CD4-positive, alpha-beta T cell treated with Interleukin-15 for 4 hours (primary cell): ENCODE measurements around the gene INPP5J.
"Not testable (repeated sequence)": the region's sequence is repeated elsewhere in the genome, so short reads cannot be mapped to it uniquely, and the experiment has no call there.

Experiments
- DNase-seq: peaks from one replicate; pipeline ENCODE4 v3.0.0-alpha.2; 2020; ENCODE audit warnings: low spot score

The INPP5J gene

GRCh38 chr22:31086703-31087330 lies 35.9 kb upstream of the INPP5J start:
- DNase-seq: no peak

GRCh38 chr22:31087744-31088215 lies 35.0 kb upstream of the INPP5J start:
- no peak for DNase-seq

DNA sequence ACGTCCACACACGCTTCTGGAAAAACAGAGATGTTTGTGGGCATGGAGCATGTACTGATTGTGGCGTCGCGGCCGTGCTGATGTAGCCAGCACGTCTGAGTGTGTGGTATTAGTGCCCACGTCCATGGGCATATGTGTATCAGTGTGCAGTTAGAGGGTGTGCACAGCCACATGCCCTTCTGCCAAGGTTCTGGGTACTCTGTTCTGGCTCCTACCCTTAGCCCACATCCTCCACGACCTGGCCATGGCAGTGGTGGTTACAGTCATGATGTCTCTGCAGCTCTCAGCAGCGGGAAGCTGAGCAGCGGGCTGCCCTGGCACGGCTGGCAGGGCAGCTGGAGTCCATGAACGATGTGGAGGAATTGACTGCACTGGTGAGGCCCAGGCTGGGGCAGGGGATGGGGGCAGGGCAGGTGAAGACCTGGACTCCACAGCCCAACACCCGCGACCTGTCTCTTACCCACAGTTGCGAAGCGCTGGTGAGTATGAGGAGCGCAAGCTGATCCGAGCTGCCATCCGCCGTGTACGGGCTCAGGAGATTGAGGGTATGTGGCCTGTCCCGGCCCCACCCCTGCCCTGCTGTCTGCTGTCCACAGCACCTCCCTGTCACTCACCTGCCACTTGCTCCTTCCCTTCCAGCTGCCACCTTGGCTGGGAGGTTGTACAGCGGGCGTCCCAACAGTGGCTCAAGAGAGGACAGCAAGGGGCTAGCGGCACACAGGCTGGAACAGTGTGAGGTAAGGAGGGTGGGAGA lies 34.4 kb upstream of the INPP5J start:
- no peak for DNase-seq

- peak; percentile 37 for DNase-seq
Measured at GRCh38 chr22:31089160-31090100, 33.3 kb upstream of the INPP5J start.

DNA sequence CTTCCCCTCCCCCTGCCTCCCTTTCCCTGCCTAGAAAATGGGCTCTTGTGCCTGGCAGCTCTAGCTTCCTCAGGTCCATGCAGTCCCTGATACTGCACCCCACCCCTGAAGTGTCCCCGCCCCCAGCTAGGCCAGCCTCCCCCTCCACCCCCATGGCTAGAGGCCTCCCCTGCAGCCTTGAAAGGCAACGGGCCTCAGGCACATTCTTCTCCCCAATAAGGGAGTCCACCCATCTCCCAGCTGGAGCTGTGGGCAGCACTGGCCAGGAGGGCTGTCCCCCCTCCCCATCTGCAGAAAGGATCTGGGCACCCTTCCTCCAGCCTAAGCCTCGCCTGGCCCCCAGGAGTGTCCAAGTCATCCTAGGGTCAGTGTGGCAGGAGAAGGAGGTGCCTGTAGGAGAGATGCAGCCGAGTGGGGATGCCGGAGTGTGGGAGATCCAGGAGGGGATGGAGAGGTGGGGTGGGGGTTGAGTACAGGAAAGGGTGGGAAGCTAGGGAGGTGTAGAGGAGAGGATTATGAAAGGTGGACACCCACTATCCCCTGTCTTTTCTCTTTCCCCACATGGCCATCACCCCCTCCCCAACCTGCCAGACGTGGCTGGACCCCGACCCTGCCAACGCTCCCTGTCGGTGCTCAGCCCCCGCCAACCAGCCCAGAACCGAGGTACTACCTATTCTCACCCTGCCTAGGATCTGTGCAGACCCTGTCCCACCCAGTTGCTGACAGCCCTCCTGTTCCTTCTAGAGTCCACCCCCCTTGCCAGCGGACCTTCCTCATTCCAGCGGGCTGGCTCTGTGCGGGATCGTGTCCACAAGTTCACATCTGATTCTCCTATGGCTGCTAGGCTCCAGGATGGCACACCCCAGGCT lies 32.3 kb upstream of the INPP5J start:
- DNase-seq: no peak

DNA sequence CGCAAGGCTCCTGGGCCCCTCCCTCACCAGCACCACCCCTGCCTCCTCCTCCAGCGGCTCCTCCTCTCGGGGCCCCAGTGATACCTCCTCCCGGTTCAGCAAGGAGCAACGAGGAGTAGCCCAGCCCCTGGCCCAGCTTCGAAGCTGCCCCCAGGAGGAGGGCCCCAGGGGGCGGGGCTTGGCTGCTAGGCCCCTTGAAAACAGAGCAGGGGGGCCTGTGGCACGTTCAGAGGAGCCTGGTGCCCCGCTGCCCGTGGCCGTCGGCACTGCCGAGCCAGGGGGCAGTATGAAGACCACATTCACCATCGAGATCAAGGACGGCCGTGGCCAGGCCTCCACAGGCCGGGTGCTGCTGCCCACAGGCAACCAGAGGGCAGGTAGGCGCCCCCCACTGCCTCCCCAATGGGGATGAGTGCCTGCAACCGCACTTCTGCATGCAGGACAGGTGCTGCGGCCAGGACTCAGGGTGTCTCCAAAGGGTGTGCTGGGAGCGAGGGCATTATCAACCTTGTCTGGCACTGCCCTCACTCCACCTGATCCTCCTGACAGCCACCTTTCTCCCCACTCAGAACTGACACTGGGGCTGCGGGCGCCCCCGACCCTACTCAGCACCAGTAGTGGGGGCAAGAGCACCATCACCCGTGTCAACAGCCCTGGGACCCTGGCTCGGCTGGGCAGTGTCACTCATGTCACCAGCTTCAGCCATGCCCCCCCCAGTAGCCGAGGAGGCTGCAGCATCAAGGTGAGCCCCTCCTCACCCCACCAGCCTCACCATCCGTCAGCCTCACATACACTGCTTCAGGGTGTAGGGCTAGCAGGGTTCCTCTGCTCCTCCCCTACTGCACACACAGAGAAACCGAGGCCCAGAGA lies 31.4 kb upstream of the INPP5J start:
- DNase-seq: no peak

- no peak for DNase-seq
Measured at GRCh38 chr22:31092161-31092560, 30.6 kb upstream of the INPP5J start.

DNA sequence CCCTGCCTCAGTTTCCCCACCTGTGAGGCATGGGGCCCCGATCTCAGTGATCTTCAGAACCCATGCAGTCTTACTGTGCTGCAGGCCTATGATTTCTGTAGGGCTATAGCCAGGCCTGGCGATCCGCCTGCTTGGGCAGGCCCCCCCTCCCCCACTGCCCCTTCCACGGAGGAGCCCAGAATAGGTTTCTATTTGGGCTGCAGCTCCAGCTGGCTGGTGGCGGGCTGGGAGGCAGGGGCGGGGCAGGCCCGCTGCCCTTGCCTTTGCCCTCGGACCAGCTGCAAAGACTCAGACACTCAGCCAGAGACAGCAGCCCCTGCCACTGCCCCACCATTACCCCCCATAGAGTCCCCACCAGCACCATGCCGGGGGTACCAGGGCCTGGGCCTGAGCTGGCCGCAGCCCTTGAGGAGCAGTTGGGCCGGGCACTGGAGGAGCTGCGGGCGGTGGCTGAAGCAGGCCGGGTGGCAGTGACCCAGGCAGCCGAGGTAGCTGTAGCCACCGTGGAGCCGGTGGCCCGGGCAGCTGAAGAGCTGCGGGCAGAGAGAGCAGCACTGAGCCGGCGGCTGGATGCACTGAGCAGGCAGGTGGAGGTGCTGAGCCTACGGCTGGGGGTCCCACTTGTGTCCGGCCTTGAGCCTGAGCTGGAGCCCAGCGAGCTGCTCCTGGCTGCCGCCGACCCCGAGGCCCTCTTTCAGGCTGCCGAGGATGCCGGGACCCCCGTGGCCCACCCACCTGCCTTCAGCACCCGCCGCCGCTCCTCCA lies 29.5 kb upstream of the INPP5J start:
- no peak for DNase-seq

- DNase-seq: no peak
Measured at GRCh38 chr22:31094021-31094551, 28.7 kb upstream of the INPP5J start.

- DNase-seq: no peak
Measured at GRCh38 chr22:31094741-31095140, 28.0 kb upstream of the INPP5J start.

DNA sequence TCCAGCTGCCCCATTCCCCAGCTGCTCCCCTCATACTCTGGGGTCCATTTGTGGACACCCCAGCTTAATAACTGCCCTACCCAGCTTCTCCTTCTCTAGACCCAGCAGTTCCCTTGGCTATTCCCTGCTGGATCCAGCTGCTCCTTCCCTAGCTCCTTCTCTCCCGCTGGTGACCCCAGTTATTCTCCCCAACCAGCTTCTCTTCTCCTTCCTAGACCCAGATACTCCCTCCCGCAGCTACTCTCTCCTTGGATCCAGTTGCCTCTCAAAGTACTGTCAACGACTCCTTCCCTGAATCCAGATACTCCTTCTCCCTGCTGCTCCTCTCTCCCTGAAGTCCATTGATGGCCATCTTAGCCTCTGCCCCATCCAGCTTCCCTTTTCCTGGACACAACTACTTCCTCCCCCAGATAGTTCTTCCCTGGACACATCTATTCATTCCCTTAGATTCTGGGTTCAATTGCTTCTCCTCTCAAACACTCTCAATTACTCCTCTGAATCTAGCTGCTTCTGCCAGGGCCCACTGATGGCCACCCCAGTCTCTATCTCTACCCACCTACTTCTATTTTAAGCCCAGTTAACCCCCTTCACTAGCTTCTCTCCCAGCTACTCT lies 27.0 kb upstream of the INPP5J start:
- no peak for DNase-seq

DNA sequence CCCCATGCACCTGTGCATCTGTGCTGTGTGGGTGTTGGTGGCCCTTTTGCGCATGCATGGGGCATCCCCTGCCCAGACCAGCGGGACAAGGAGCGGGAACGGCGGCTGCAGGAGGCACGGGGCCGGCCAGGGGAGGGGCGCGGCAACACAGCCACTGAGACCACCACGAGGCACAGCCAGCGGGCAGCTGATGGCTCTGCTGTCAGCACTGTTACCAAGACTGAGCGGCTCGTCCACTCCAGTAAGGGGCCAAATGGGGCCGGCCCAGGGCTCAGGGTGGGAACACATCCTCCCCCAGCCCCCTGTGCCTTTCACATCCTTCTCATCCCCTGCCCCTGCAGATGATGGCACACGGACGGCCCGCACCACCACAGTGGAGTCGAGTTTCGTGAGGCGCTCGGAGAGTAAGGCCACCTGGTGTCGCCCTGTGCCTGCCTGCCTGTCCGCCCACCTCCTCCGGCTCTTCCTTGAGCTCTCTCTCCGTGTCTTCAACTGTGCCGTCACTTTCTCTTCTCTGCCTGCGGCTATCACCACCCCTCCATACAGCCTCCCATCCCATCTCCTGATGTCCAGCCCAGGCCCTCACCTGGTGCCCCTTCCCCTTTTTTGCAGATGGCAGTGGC lies 26.0 kb upstream of the INPP5J start:
- no peak for DNase-seq

DNA sequence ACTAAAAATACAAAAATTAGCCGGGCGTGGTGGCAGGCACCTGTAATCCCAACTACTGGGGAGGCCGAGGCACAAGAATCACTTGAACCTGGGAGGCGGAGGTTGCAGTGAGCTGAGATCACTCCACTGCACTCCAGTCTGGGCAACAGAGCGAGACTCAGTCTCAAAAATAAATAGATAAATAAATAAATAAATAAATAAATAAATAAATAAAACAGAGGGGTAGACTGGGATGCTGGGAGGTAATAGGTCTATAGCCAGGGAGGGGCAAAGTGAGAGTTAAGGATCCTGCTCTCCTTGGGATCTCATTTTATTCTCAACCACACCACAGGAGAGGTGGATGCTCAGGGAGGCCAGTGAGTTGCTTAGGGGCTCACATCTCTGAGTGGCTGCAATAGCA lies 25.2 kb upstream of the INPP5J start:
- not testable (repeated sequence) for DNase-seq

DNA sequence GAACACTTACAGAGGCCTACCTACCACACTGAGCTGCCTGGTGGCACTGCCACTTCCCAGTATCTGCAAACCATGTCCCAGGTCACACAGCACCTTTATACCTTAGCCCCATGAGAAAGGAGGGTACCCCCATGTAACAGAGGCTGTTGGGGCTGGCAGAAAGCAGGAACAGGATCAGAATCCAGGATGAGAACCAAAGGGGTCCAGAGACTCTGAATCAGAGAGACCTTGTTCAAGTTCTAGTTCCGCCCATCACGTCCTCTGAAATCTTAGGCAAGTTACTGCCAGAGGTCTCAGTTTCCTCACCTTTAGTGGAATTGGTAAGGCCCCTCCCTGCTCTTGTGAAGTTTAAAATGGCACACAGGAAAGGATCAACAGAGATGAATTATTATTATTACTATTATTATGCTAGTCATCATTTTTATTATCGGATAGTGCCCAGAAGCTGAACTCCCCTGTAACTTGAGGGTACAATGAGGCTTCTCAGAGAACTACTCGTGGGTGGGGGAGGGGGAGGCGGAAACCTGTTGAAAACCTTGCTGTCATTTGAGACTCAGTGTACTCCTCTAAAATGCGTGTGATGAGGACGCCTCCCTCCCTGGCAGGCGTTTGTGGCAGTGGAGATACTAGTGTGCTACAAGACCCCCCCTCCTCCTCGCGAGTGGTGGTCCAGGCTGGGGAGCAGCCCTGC lies 24.7 kb upstream of the INPP5J start:
- DNase-seq: no peak

GRCh38 chr22:31098632-31099110 lies 24.1 kb upstream of the INPP5J start:
- no peak for DNase-seq

GRCh38 chr22:31099386-31099785 lies 23.4 kb upstream of the INPP5J start:
- DNase-seq: no peak

DNA sequence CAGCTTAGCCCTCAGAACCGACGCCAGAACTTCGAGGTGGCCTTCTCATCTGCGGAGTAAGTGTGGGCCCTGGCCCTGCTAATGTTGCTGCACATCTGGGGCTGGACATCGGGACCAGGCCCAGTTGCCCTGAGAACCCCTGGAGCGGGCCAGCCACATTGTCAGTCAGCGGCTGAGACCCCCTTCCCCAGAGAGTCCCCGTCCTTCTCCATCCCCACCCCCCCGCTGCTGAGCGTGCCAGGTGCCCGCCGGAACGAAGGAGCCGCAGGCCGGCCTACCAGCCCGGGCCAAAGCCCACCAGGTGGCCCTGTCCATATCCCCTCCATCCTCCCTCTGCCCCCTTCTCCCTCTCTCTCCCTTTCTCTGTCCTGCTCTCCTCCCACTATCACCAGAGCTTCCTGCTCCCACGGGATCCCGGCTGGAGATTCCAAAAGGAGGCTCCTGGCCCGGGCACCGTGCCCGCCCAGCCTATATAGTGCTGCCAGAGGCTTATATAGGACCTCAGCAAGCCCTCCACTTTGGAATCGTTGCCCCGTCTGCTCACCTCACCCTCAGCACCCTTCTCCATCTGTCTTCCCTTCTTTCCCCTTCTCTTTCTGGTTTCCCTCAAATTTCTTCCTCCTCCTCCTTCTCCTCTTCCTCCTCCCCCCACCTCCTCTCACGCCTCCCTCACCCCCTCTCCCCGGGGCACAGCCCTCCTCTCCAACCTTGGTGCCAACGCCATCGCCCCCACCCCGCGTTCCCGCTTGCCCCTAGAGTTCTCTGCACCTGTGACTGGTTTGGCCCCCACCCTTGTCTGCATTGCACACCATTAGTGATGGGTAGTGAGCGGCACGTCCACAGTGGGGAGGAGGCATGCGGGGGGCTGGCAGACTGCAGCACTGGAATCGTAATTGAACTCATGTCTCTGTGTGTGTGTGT lies 22.7 kb upstream of the INPP5J start:
- DNase-seq: no peak
